Keratinocyte (primary cell): Measurements from ENCODE around the gene ZFYVE26.

Source experiments
- EZH2 ChIP-seq: IDR thresholded peaks from one replicate; pipeline ENCODE4 v1.6.1; 2012; ENCODE audit warnings: inconsistent platforms, mild to moderate bottlenecking, low read length, moderate library complexity
- TF ChIP-seq, protein P1 (sequence below), 3 experiments: IDR thresholded peaks in 1 of 3; conservative IDR thresholded peaks in 1 of 3; optimal IDR thresholded peaks in 1 of 3; 2 replicates in 2 of 3; 3 replicates in 1 of 3; pipeline versions ENCODE3 to v1.5.1; 2011; ENCODE audit warnings: low read length in 3 of 3, mild to moderate bottlenecking in 3 of 3, moderate library complexity in 2 of 3, control low read depth in 1 of 3, inconsistent platforms in 1 of 3; ENCODE audit not compliant: insufficient read depth in 2 of 3; ENCODE audit errors: extremely low read depth in 1 of 3

DNA sequence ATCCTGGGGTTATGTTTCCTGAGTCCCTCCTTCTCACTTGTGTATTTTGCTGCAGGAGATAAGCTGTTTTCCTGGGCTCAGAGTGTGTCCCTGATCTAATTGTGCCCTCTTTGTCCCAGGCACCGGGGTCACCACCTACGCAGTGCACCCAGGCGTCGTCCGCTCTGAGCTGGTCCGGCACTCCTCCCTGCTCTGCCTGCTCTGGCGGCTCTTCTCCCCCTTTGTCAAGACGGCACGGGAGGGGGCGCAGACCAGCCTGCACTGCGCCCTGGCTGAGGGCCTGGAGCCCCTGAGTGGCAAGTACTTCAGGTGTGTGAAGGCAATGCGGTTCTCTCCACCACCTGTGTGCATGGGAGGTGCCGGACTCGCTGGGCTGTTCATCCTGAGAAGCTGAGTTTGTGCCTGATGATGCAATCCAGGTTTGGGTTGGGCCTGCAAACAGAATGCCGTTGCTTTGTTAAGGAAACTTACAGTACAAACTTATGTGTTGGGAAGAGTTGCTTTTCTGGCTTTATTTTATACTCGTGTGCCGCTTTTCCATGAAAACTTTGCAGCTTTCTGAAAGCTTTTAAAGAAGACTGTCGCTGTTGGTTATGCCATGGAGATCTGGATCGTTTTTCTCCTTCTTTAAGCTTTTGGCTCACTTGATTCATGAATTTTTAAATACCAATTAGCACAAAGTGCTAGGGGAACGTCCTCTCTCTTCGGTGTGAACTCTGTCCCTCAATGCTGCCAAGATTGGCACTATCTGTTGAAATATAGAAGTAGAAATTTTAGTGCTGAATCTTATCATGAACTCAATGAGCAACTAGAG lies 87.1 kb downstream of the ZFYVE26 start:
- TF ChIP-seq, protein P1, sequence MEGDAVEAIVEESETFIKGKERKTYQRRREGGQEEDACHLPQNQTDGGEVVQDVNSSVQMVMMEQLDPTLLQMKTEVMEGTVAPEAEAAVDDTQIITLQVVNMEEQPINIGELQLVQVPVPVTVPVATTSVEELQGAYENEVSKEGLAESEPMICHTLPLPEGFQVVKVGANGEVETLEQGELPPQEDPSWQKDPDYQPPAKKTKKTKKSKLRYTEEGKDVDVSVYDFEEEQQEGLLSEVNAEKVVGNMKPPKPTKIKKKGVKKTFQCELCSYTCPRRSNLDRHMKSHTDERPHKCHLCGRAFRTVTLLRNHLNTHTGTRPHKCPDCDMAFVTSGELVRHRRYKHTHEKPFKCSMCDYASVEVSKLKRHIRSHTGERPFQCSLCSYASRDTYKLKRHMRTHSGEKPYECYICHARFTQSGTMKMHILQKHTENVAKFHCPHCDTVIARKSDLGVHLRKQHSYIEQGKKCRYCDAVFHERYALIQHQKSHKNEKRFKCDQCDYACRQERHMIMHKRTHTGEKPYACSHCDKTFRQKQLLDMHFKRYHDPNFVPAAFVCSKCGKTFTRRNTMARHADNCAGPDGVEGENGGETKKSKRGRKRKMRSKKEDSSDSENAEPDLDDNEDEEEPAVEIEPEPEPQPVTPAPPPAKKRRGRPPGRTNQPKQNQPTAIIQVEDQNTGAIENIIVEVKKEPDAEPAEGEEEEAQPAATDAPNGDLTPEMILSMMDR (optimal IDR thresholded peaks at IDR 0.05 in 1 of 3, IDR thresholded peaks at IDR 0.05 in 1 of 3, conservative IDR thresholded peaks at IDR 0.05 in 1 of 3; ENCODE audit: extremely low read depth in 1 of 3, insufficient read depth in 2 of 3, low read length in 3 of 3) = no peak
- no peak for TF ChIP-seq EZH2
